Neural progenitor cell (in vitro differentiated cells): ENCODE results near the gene CYP39A1.

Source experiments
- CTCF ChIP-seq: fragments of 200-600 bp; sonication (generic); IDR thresholded peaks from 2 replicates; pipeline ENCODE4 v1.5.1; 2017; ENCODE audit warnings: antibody characterized with exemption, mild to moderate bottlenecking
- EZH2 ChIP-seq: fragments of 200-600 bp; sonication (generic); IDR thresholded peaks from 2 replicates; pipeline ENCODE4 v1.6.1; 2017; ENCODE audit warnings: antibody characterized with exemption, mild to moderate bottlenecking, moderate library complexity

GRCh38 chr6:46556053-46556452 is 96.6 kb downstream of the CYP39A1 start:
- TF ChIP-seq CTCF (no peak), EZH2 (no peak)
